ENCODE results near the gene GABRR2. TPM values are rescaled to one million over a fixed set of nuclear protein-coding genes. Genes with fewer than 3 reads are reported as not detected.

Gene GABRR2
- total and polyA plus RNA-seq, 10 of the 15 experiments (the other 5 are each of a cell fraction or from before 2014, with no cell fraction given): 0.16 to 0.72 (median 0.32) TPM; not detected in 2

DNA sequence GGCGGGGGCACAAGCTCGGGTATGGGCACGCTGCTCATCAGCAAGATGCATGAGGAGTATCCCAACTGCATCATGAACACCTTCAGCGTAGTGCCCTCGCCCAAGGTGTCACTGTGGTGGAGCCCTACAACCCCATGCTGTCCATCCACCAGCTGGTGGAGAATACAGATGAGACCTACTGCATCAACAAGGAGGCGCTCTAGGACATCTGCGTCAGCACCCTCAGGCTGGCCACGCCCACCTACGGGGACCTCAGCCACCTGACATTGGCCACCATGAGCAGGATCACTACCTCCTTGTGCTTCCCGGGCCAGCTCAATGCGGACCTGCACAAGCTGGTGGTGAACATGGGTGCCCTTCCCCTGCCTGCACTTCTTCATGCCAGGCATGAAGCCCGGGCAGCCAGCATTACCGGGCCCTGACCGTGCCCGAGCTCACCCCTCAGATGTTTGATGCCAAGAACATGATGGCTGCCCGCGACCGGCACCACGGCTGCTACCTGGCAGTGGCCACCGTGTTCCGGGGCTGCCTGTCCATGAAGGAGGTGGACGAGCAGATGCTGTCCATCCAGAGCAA is 12.8 kb downstream of the GABRR2 start:
- no peak overlapping the region for H3K4me3 ChIP-seq
- DNase-seq (ENCODE audit: low read depth, low spot score): no peak
- 71% methylated on average over 22 of the region's 22 CpGs for WGBS (ENCODE audit: insufficient coverage, insufficient replicate concordance, low lambda C conversion rate, missing lambda C conversion rate)
- TF ChIP-seq IRF3 (IDR thresholded peaks at IDR 0.05) (no peak), RAD51 (IDR thresholded peaks at IDR 0.05) (no peak), SP1 (IDR thresholded peaks at IDR 0.05; ENCODE audit: low read depth, low read length) (no peak), CEBPB (IDR thresholded peaks at IDR 0.05; ENCODE audit: borderline replicate concordance in 1 of 2, low read depth in 2 of 2, low read length in 2 of 2) (no peak), JUND (IDR thresholded peaks at IDR 0.05; ENCODE audit: low read depth, low read length) (no peak), MYB (IDR thresholded peaks at IDR 0.05; ENCODE audit: borderline replicate concordance, low read depth, low read length) (no peak), ASH2L (IDR thresholded peaks at IDR 0.05; ENCODE audit: borderline replicate concordance, low read depth) (no peak), SMAD1 (IDR thresholded peaks at IDR 0.05; ENCODE audit: low read depth, partially characterized antibody) (no peak)
- no peaks in the 10 kb centered on the region for H4K20me1 ChIP-seq (ENCODE audit: control insufficient read depth, insufficient read depth)
- no peaks in the 10 kb centered on the region for H3K79me2 ChIP-seq (ENCODE audit: control insufficient read depth, insufficient read depth, low read length)
- SMC1A ChIA-PET (ENCODE audit: uncharacterized antibody, unreplicated experiment): interaction anchor here (1.0 kb wide), 1 partner anchor 62 kb away, joined by 3 read pairs; no protein-coding TSS in a partner anchor
- H2AFZ ChIP-seq (ENCODE audit: control insufficient read depth, low read depth, low read length): no peak overlapping the region
- H3K4me1 ChIP-seq (ENCODE audit: control insufficient read depth, insufficient read depth, low read length): peaks cover 37% of the 10 kb centered on the region
- no peaks in the 10 kb centered on the region for H3K36me3 ChIP-seq (ENCODE audit: control insufficient read depth in 2 of 2, insufficient read depth in 2 of 2, low read length in 1 of 2)
- intact Hi-C loops (cut with micrococcal nuclease; ENCODE audit: unreplicated experiment) (no loop called here), in situ Hi-C loops (cut with MboI) (no loop called here)
- BruUV-seq (replicated peaks): no TSS peak
- POLR2A ChIA-PET: no interaction called here
- FAIRE-seq: no peak
- H3K4me2 ChIP-seq (ENCODE audit: control insufficient read depth, insufficient read depth): no peak overlapping the region
- no peak for ATAC-seq
- RAD21 ChIA-PET (ENCODE audit: unreplicated experiment): no interaction called here
- H3K9me3 ChIP-seq (replicated peaks; ENCODE audit: control insufficient read depth, insufficient read depth, low read length): no peaks in the 10 kb centered on the region
- CTCF ChIA-PET: interaction anchor here (2.0 kb wide), 1 partner anchor 70 kb away, joined by 6 read pairs; no protein-coding TSS in a partner anchor
- no peak overlapping the region for H3K9ac ChIP-seq (ENCODE audit: control insufficient read depth, insufficient read depth, low read length)
- H3K27me3 ChIP-seq (replicated peaks in 1 of 2; ENCODE audit: control insufficient read depth in 2 of 2, insufficient read depth in 2 of 2, low read length in 1 of 2): no peaks in the 10 kb centered on the region
- H3K27ac ChIP-seq (ENCODE audit: control insufficient read depth, insufficient read depth): no peak overlapping the region
